HEK293 (cell line): ENCODE measurements around the gene PLCD1.
A peak's percentile ranks its signal among the peaks of the same experiment; 100 is the strongest.

ENCODE experiments used
- FEZF1 ChIP-seq: fragments of 450-650 bp; formaldehyde crosslinking; IDR thresholded peaks from 2 replicates; pipeline ENCODE4 v1.5.1; 2016; ENCODE audit warnings: missing biosample characterization, missing genetic modification characterization
- GLI2 ChIP-seq: fragments of 450-650 bp; formaldehyde crosslinking; IDR thresholded peaks from 2 replicates; pipeline ENCODE4; 2017; ENCODE audit warnings: missing biosample characterization, missing genetic modification characterization, low read depth, borderline replicate concordance
- HOXC10 ChIP-seq: sonication (generic); formaldehyde crosslinking; IDR thresholded peaks from 2 replicates; pipeline ENCODE4 v1.8.1; 2023; ENCODE audit warnings: mild to moderate bottlenecking, missing genetic modification reagents
- SP7 ChIP-seq: fragments of 450-650 bp; formaldehyde crosslinking; IDR thresholded peaks from 2 replicates; pipeline ENCODE4 v1.5.1; 2016; ENCODE audit warnings: missing biosample characterization, missing genetic modification characterization
- ZBTB17 ChIP-seq: fragments of 450-650 bp; formaldehyde crosslinking; IDR thresholded peaks from 2 replicates; pipeline ENCODE4 v1.5.1; 2016; ENCODE audit warnings: missing biosample characterization, missing genetic modification characterization
- ZBTB8A ChIP-seq: fragments of 450-650 bp; formaldehyde crosslinking; IDR thresholded peaks from 2 replicates; pipeline ENCODE4 v1.5.1; 2016; ENCODE audit warnings: missing biosample characterization, missing genetic modification characterization
- ZFHX2 ChIP-seq: fragments of 450-650 bp; formaldehyde crosslinking; conservative IDR thresholded peaks from 2 replicates; pipeline ENCODE4 v1.5.1; 2016; ENCODE audit warnings: missing biosample characterization, missing genetic modification characterization
- ZFP69B ChIP-seq: fragments of 450-650 bp; formaldehyde crosslinking; IDR thresholded peaks from 2 replicates; pipeline ENCODE4 v1.5.1; 2016; ENCODE audit warnings: missing biosample characterization, missing genetic modification characterization
- ZNF214 ChIP-seq: fragments of 450-650 bp; formaldehyde crosslinking; IDR thresholded peaks from 2 replicates; pipeline ENCODE4 v1.5.1; 2017; ENCODE audit warnings: missing biosample characterization, mild to moderate bottlenecking, missing genetic modification characterization, borderline replicate concordance
- ZNF433 ChIP-seq: fragments of 450-650 bp; formaldehyde crosslinking; IDR thresholded peaks from 2 replicates; pipeline ENCODE4 v1.5.1; 2016; ENCODE audit warnings: missing biosample characterization, missing genetic modification characterization, low read depth
- ZNF571 ChIP-seq: fragments of 450-650 bp; formaldehyde crosslinking; IDR thresholded peaks from 2 replicates; pipeline ENCODE4 v1.5.0; 2017; ENCODE audit warnings: missing biosample characterization, missing genetic modification characterization
- ZNF610 ChIP-seq: fragments of 450-650 bp; formaldehyde crosslinking; IDR thresholded peaks from 2 replicates; pipeline ENCODE4 v1.5.1; 2016; ENCODE audit warnings: missing biosample characterization, missing genetic modification characterization, borderline replicate concordance
- ZNF626 ChIP-seq: fragments of 450-650 bp; sonication (Bioruptor Pico); formaldehyde crosslinking; IDR thresholded peaks from 2 replicates; pipeline ENCODE4 v1.5.1; 2018; ENCODE audit warnings: missing biosample characterization, missing genetic modification characterization, inconsistent platforms
- ZNF629 ChIP-seq: fragments of 450-650 bp; formaldehyde crosslinking; IDR thresholded peaks from 2 replicates; pipeline ENCODE4 v1.5.1; 2017; ENCODE audit warnings: missing biosample characterization, missing genetic modification characterization
- ZNF830 ChIP-seq: fragments of 450-650 bp; IDR thresholded peaks from 2 replicates; pipeline ENCODE4 v1.5.0; 2018; ENCODE audit warnings: missing biosample characterization, missing genetic modification characterization, low read depth, mild to moderate bottlenecking, moderate library complexity
- TF ChIP-seq, protein P1 (sequence below): fragments of 450-650 bp; formaldehyde crosslinking; IDR thresholded peaks from 2 replicates; pipeline ENCODE4 v1.5.1; 2017; ENCODE audit warnings: missing biosample characterization, missing genetic modification characterization
- TF ChIP-seq, protein P2 (sequence below): fragments of 450-650 bp; formaldehyde crosslinking; IDR thresholded peaks from 2 replicates; pipeline ENCODE4 v1.5.1; 2016; ENCODE audit warnings: missing biosample characterization, missing genetic modification characterization
- TF ChIP-seq, protein P3 (sequence below): fragments of 450-650 bp; formaldehyde crosslinking; IDR thresholded peaks from 2 replicates; pipeline ENCODE4 v1.5.1; 2016; ENCODE audit warnings: missing biosample characterization, missing genetic modification characterization
- TF ChIP-seq, protein P4 (sequence below): fragments of 450-650 bp; formaldehyde crosslinking; IDR thresholded peaks from 2 replicates; pipeline ENCODE4 v1.5.1; 2016; ENCODE audit warnings: missing biosample characterization, missing genetic modification characterization
- TF ChIP-seq, protein P5 (sequence below): fragments of 450-650 bp; formaldehyde crosslinking; IDR thresholded peaks from 2 replicates; pipeline ENCODE4 v1.5.1; 2016; ENCODE audit warnings: missing biosample characterization, missing genetic modification characterization
- TF ChIP-seq, protein P6 (sequence below): fragments of 450-650 bp; formaldehyde crosslinking; IDR thresholded peaks from 2 replicates; pipeline ENCODE4 v1.5.1; 2017; ENCODE audit warnings: missing biosample characterization, missing genetic modification characterization

The PLCD1 gene

DNA sequence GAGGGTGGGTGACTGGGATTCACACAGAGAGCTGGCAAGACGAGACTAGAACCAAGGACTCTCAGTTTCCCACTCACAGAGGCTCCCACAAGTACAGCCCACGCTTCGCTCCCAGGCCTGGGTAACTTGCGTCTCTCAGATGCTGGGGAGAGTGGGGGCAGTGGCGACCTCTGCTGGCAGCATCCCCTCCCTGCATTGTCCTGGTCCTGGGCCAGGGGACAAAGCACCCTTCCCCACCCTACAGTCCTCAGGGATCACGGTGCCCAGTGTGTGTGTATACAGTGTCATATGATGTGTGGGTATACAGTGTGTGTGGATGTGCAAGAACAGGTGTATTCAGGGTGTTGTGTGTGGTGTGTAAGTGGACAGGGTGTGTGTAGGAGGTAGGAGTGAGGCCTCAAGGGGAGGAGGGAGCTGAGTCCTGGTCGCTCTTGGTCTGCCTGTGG is 26.0 kb downstream of the PLCD1 start (continued):
- TF ChIP-seq, protein P1, sequence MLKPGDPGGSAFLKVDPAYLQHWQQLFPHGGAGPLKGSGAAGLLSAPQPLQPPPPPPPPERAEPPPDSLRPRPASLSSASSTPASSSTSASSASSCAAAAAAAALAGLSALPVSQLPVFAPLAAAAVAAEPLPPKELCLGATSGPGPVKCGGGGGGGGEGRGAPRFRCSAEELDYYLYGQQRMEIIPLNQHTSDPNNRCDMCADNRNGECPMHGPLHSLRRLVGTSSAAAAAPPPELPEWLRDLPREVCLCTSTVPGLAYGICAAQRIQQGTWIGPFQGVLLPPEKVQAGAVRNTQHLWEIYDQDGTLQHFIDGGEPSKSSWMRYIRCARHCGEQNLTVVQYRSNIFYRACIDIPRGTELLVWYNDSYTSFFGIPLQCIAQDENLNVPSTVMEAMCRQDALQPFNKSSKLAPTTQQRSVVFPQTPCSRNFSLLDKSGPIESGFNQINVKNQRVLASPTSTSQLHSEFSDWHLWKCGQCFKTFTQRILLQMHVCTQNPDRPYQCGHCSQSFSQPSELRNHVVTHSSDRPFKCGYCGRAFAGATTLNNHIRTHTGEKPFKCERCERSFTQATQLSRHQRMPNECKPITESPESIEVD, result no peak
- TF ChIP-seq FEZF1 (no peak), ZNF830 (no peak), ZBTB8A (tag by site-specific recombination) (0 out of 2 replicates have a peak, but pooled peaks have one; percentile 15), ZNF610 (no peak), ZNF629 (tag by site-specific recombination) (no peak), ZNF433 (tag by site-specific recombination) (no peak), ZFP69B (tag by site-specific recombination) (no peak), SP7 (no peak), ZBTB17 (tag by site-specific recombination) (no peak), ZNF626 (tag by site-specific recombination) (no peak), HOXC10 (CRISPR knock-in tag) (no peak), ZFHX2 (tag by site-specific recombination) (peak; percentile 87), ZNF571 (tag by site-specific recombination) (no peak), ZNF214 (no peak), GLI2 (no peak)
- TF ChIP-seq, protein P2, sequence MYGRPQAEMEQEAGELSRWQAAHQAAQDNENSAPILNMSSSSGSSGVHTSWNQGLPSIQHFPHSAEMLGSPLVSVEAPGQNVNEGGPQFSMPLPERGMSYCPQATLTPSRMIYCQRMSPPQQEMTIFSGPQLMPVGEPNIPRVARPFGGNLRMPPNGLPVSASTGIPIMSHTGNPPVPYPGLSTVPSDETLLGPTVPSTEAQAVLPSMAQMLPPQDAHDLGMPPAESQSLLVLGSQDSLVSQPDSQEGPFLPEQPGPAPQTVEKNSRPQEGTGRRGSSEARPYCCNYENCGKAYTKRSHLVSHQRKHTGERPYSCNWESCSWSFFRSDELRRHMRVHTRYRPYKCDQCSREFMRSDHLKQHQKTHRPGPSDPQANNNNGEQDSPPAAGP (tag by site-specific recombination), result no peak
- TF ChIP-seq, protein P3, sequence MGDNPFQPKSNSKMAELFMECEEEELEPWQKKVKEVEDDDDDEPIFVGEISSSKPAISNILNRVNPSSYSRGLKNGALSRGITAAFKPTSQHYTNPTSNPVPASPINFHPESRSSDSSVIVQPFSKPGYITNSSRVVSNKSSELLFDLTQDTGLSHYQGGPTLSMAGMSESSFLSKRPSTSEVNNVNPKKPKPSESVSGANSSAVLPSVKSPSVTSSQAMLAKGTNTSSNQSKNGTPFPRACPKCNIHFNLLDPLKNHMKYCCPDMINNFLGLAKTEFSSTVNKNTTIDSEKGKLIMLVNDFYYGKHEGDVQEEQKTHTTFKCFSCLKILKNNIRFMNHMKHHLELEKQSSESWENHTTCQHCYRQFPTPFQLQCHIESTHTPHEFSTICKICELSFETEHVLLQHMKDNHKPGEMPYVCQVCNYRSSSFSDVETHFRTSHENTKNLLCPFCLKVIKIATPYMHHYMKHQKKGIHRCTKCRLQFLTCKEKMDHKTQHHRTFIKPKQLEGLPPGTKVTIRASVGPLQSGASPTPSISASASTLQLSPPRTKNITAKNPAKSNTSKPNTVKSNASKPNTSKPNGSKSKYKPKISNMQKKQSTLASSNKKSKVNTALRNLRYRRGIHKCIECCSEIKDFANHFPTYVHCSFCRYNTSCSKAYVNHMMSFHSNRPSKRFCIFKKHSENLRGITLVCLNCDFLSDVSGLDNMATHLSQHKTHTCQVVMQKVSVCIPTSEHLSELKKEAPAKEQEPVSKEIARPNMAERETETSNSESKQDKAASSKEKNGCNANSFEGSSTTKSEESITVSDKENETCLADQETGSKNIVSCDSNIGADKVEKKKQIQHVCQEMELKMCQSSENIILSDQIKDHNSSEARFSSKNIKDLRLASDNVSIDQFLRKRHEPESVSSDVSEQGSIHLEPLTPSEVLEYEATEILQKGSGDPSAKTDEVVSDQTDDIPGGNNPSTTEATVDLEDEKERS (tag by site-specific recombination), result no peak
- TF ChIP-seq, protein P4, sequence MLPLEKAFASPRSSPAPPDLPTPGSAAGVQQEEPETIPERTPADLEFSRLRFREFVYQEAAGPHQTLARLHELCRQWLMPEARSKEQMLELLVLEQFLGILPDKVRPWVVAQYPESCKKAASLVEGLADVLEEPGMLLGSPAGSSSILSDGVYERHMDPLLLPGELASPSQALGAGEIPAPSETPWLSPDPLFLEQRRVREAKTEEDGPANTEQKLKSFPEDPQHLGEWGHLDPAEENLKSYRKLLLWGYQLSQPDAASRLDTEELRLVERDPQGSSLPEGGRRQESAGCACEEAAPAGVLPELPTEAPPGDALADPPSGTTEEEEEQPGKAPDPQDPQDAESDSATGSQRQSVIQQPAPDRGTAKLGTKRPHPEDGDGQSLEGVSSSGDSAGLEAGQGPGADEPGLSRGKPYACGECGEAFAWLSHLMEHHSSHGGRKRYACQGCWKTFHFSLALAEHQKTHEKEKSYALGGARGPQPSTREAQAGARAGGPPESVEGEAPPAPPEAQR (tag by site-specific recombination), result no peak
- TF ChIP-seq, protein P5, sequence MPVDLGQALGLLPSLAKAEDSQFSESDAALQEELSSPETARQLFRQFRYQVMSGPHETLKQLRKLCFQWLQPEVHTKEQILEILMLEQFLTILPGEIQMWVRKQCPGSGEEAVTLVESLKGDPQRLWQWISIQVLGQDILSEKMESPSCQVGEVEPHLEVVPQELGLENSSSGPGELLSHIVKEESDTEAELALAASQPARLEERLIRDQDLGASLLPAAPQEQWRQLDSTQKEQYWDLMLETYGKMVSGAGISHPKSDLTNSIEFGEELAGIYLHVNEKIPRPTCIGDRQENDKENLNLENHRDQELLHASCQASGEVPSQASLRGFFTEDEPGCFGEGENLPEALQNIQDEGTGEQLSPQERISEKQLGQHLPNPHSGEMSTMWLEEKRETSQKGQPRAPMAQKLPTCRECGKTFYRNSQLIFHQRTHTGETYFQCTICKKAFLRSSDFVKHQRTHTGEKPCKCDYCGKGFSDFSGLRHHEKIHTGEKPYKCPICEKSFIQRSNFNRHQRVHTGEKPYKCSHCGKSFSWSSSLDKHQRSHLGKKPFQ (tag by site-specific recombination), result no peak
- TF ChIP-seq, protein P6, sequence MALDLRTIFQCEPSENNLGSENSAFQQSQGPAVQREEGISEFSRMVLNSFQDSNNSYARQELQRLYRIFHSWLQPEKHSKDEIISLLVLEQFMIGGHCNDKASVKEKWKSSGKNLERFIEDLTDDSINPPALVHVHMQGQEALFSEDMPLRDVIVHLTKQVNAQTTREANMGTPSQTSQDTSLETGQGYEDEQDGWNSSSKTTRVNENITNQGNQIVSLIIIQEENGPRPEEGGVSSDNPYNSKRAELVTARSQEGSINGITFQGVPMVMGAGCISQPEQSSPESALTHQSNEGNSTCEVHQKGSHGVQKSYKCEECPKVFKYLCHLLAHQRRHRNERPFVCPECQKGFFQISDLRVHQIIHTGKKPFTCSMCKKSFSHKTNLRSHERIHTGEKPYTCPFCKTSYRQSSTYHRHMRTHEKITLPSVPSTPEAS (tag by site-specific recombination), result no peak
